Stomach (tissue), 4 donors: ENCODE measurements around the gene SPX.

Experiments used
- CTCF ChIP-seq, 7 experiments: fragments of 450-650 bp in 4 of 7; fragments of 200-600 bp in 3 of 7; sonication (generic) in 3 of 7; IDR thresholded peaks; one replicate each; pipeline ENCODE4 v1.5.1; 2016 to 2019; ENCODE audit warnings: antibody characterized with exemption in 7 of 7, control low read depth in 2 of 7, mild to moderate bottlenecking in 1 of 7
- POLR2A ChIP-seq, 4 donors: fragments of 450-650 bp; IDR thresholded peaks; one replicate each; pipeline ENCODE4 v1.6.1; 2016; ENCODE audit warnings: antibody characterized with exemption in 4 of 4, control low read depth in 2 of 4, mild to moderate bottlenecking in 1 of 4, moderate library complexity in 1 of 4

- TF ChIP-seq CTCF (IDR thresholded peaks at IDR 0.05): no peak
- TF ChIP-seq POLR2A (IDR thresholded peaks at IDR 0.05): no peak
Measured at GRCh38 chr12:21558100-21558679, 32.1 kb downstream of the SPX start.
